ENCODE data around the gene CCZ1B. TPM values are rescaled to one million over a fixed set of nuclear protein-coding genes. Genes with fewer than 3 reads are reported as not detected.
A peak's percentile ranks its signal among the peaks of the same experiment; 100 is the strongest.
"Not testable (repeated sequence)": the region's sequence is repeated elsewhere in the genome, so short reads cannot be mapped to it uniquely, and the experiment has no call there.

Gene CCZ1B
- total and polyA plus RNA-seq, 2 donors from 2014 or later = 32.5 to 64.2 TPM

- FAIRE-seq = no peak
- intact Hi-C loops (cut with DNase I) = no loop called here
Observed at GRCh38 chr7:6831018-6831725, 5.1 kb upstream of the CCZ1B start.

GRCh38 chr7:6830026-6830425 is 4.0 kb upstream of the CCZ1B start:
- H3K27me3 ChIP-seq (ENCODE audit: control insufficient read depth, insufficient read depth, low read length); H3K9ac ChIP-seq (ENCODE audit: low read length in 3 of 3); H3K27ac ChIP-seq (ENCODE audit: low read depth in 2 of 2, low read length in 2 of 2); FAIRE-seq; H3K4me1 ChIP-seq (ENCODE audit: control insufficient read depth in 2 of 3, insufficient read depth in 2 of 3, low read depth in 1 of 3, low read length in 3 of 3); H3K36me3 ChIP-seq (ENCODE audit: control insufficient read depth in 2 of 3, insufficient read depth in 3 of 3, low read length in 3 of 3); H3K9me3 ChIP-seq (ENCODE audit: control insufficient read depth in 2 of 3, insufficient read depth in 1 of 3, low read length in 3 of 3); DNase-seq; intact Hi-C loops (cut with DNase I); H3K4me3 ChIP-seq (ENCODE audit: low read length in 3 of 3): not testable (repeated sequence)

More at GRCh38 chr7:6831018-6831725, 5.1 kb upstream of the CCZ1B start:
- TF ChIP-seq CTCF (IDR thresholded peaks at IDR 0.05; ENCODE audit: borderline replicate concordance, extremely low read depth, insufficient read depth) = no peak
- H3K4me3 ChIP-seq (ENCODE audit: low read length in 3 of 3) = no peak overlapping the region
- no peak overlapping the region for H3K27ac ChIP-seq (ENCODE audit: low read depth in 2 of 2, low read length in 2 of 2)
- no peaks in the 10 kb centered on the region for H3K4me1 ChIP-seq (ENCODE audit: control insufficient read depth in 2 of 3, insufficient read depth in 2 of 3, low read depth in 1 of 3, low read length in 3 of 3)
- no peak overlapping the region for H3K9ac ChIP-seq (ENCODE audit: low read length in 3 of 3)
- no peak for DNase-seq
- H3K36me3 ChIP-seq (ENCODE audit: control insufficient read depth in 2 of 3, insufficient read depth in 3 of 3, low read length in 3 of 3) = no peaks in the 10 kb centered on the region
- H3K9me3 ChIP-seq (ENCODE audit: control insufficient read depth in 2 of 3, insufficient read depth in 1 of 3, low read length in 3 of 3) = no peaks in the 10 kb centered on the region
- H3K27me3 ChIP-seq (ENCODE audit: control insufficient read depth, insufficient read depth, low read length) = no peaks in the 10 kb centered on the region

GRCh38 chr7:6829616-6830015 is 3.5 kb upstream of the CCZ1B start:
- H3K9me3 ChIP-seq (ENCODE audit: control insufficient read depth in 2 of 3, insufficient read depth in 1 of 3, low read length in 3 of 3); H3K9ac ChIP-seq (ENCODE audit: low read length in 3 of 3); DNase-seq; H3K27ac ChIP-seq (ENCODE audit: low read depth in 2 of 2, low read length in 2 of 2); H3K36me3 ChIP-seq (ENCODE audit: control insufficient read depth in 2 of 3, insufficient read depth in 3 of 3, low read length in 3 of 3); H3K27me3 ChIP-seq (ENCODE audit: control insufficient read depth, insufficient read depth, low read length); FAIRE-seq; H3K4me1 ChIP-seq (ENCODE audit: control insufficient read depth in 2 of 3, insufficient read depth in 2 of 3, low read depth in 1 of 3, low read length in 3 of 3); H3K4me3 ChIP-seq (ENCODE audit: low read length in 3 of 3); intact Hi-C loops (cut with DNase I): not testable (repeated sequence)

- H3K9me3 ChIP-seq (ENCODE audit: control insufficient read depth in 2 of 3, insufficient read depth in 1 of 3, low read length in 3 of 3); H3K27ac ChIP-seq (ENCODE audit: low read depth in 2 of 2, low read length in 2 of 2); H3K9ac ChIP-seq (ENCODE audit: low read length in 3 of 3); H3K4me1 ChIP-seq (ENCODE audit: control insufficient read depth in 2 of 3, insufficient read depth in 2 of 3, low read depth in 1 of 3, low read length in 3 of 3); FAIRE-seq; DNase-seq; H3K36me3 ChIP-seq (ENCODE audit: control insufficient read depth in 2 of 3, insufficient read depth in 3 of 3, low read length in 3 of 3); H3K27me3 ChIP-seq (ENCODE audit: control insufficient read depth, insufficient read depth, low read length); intact Hi-C loops (cut with DNase I); H3K4me3 ChIP-seq (ENCODE audit: low read length in 3 of 3): not testable (repeated sequence)
Observed at GRCh38 chr7:6827180-6827579, 1.1 kb upstream of the CCZ1B start.

- H3K36me3 ChIP-seq (ENCODE audit: control insufficient read depth in 2 of 3, insufficient read depth in 3 of 3, low read length in 3 of 3); H3K4me1 ChIP-seq (ENCODE audit: control insufficient read depth in 2 of 3, insufficient read depth in 2 of 3, low read depth in 1 of 3, low read length in 3 of 3); FAIRE-seq; H3K9ac ChIP-seq (ENCODE audit: low read length in 3 of 3); H3K27ac ChIP-seq (ENCODE audit: low read depth in 2 of 2, low read length in 2 of 2); H3K27me3 ChIP-seq (ENCODE audit: control insufficient read depth, insufficient read depth, low read length); H3K9me3 ChIP-seq (ENCODE audit: control insufficient read depth in 2 of 3, insufficient read depth in 1 of 3, low read length in 3 of 3); DNase-seq; intact Hi-C loops (cut with DNase I): not testable (repeated sequence)
- H3K4me3 ChIP-seq (ENCODE audit: low read length in 3 of 3) = peak overlapping the region in 1 of 3 donors; percentile 37
Observed at GRCh38 chr7:6825236-6826125, 594 bp downstream of the CCZ1B start.

- H3K9me3 ChIP-seq (ENCODE audit: control insufficient read depth in 2 of 3, insufficient read depth in 1 of 3, low read length in 3 of 3); DNase-seq: not testable (repeated sequence)
Observed at GRCh38 chr7:6821622-6822021, 4.5 kb downstream of the CCZ1B start.

GRCh38 chr7:6815470-6815869 is 10.6 kb downstream of the CCZ1B start:
- H3K9ac ChIP-seq (ENCODE audit: low read length in 3 of 3); H3K27ac ChIP-seq (ENCODE audit: low read depth in 2 of 2, low read length in 2 of 2); H3K36me3 ChIP-seq (ENCODE audit: control insufficient read depth in 2 of 3, insufficient read depth in 3 of 3, low read length in 3 of 3); intact Hi-C loops (cut with DNase I); H3K27me3 ChIP-seq (ENCODE audit: control insufficient read depth, insufficient read depth, low read length); H3K4me3 ChIP-seq (ENCODE audit: low read length in 3 of 3); H3K9me3 ChIP-seq (ENCODE audit: control insufficient read depth in 2 of 3, insufficient read depth in 1 of 3, low read length in 3 of 3); FAIRE-seq; H3K4me1 ChIP-seq (ENCODE audit: control insufficient read depth in 2 of 3, insufficient read depth in 2 of 3, low read depth in 1 of 3, low read length in 3 of 3): not testable (repeated sequence)
- peak in 2 of 5 donors; percentile 17 to 42 for DNase-seq

More at GRCh38 chr7:6821622-6822021, 4.5 kb downstream of the CCZ1B start:
- H3K4me1 ChIP-seq (ENCODE audit: control insufficient read depth in 2 of 3, insufficient read depth in 2 of 3, low read depth in 1 of 3, low read length in 3 of 3); FAIRE-seq; H3K27ac ChIP-seq (ENCODE audit: low read depth in 2 of 2, low read length in 2 of 2); intact Hi-C loops (cut with DNase I); H3K4me3 ChIP-seq (ENCODE audit: low read length in 3 of 3); H3K9ac ChIP-seq (ENCODE audit: low read length in 3 of 3); H3K36me3 ChIP-seq (ENCODE audit: control insufficient read depth in 2 of 3, insufficient read depth in 3 of 3, low read length in 3 of 3); H3K27me3 ChIP-seq (ENCODE audit: control insufficient read depth, insufficient read depth, low read length): not testable (repeated sequence)

Measured in kidney (tissue), 14 donors.